ENCODE measurements around the gene POLR1A. TPM values are rescaled to one million over a fixed set of nuclear protein-coding genes. Genes with fewer than 3 reads are reported as not detected.

POLR1A gene
- total and polyA plus RNA-seq, 4 donors: 3.2 to 12.3 (median 6.1) TPM

GRCh38 chr2:86065512-86065911, 40.2 kb downstream of the POLR1A start:
- no peak overlapping the region for H3K4me3 ChIP-seq (ENCODE audit: low read depth in 1 of 3, low read length in 3 of 3)
- 68% methylated on average over 5 of the region's 5 CpGs for WGBS
- no peaks in the 10 kb centered on the region for H3K9me3 ChIP-seq (ENCODE audit: control insufficient read depth in 4 of 4, low read length in 3 of 4)
- no peaks in the 10 kb centered on the region for H3K27me3 ChIP-seq (ENCODE audit: control insufficient read depth in 4 of 4, insufficient read depth in 4 of 4, low read length in 3 of 4)
- no peak for DNase-seq (ENCODE audit: low spot score)
- no peak overlapping the region for H3K27ac ChIP-seq (ENCODE audit: low read depth in 1 of 2, low read length in 2 of 2)
- TF ChIP-seq JUND (IDR thresholded peaks at IDR 0.05) (no peak), HNF4A (conservative IDR thresholded peaks at IDR 0.05) (no peak), TAF1 (conservative IDR thresholded peaks at IDR 0.05) (no peak), GABPA (IDR thresholded peaks at IDR 0.05 in 1 of 2, conservative IDR thresholded peaks at IDR 0.05 in 1 of 2) (no peak), SP1 (IDR thresholded peaks at IDR 0.05) (no peak), FOXA2 (IDR thresholded peaks at IDR 0.05) (no peak), NR2F2 (IDR thresholded peaks at IDR 0.05) (no peak), CTCF (IDR thresholded peaks at IDR 0.05; ENCODE audit: low read depth, low read length, missing input control) (no peak), EGR1 (IDR thresholded peaks at IDR 0.05; ENCODE audit: low read depth in 2 of 2) (no peak), REST (IDR thresholded peaks at IDR 0.05) (no peak), YY1 (IDR thresholded peaks at IDR 0.05) (no peak)
- TF ChIP-seq, protein P1, sequence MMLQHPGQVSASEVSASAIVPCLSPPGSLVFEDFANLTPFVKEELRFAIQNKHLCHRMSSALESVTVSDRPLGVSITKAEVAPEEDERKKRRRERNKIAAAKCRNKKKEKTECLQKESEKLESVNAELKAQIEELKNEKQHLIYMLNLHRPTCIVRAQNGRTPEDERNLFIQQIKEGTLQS (IDR thresholded peaks at IDR 0.05): no peak
- H3K4me1 ChIP-seq (ENCODE audit: control insufficient read depth in 4 of 4, insufficient read depth in 4 of 4, low read length in 3 of 4): peaks cover 3 to 16% (median 14%) of the 10 kb centered on the region in 4 donors
- no peak overlapping the region for H3K9ac ChIP-seq (ENCODE audit: low read depth in 1 of 2, low read length in 2 of 2)
- H3K36me3 ChIP-seq (ENCODE audit: control insufficient read depth in 4 of 4, insufficient read depth in 3 of 4, low read depth in 1 of 4, low read length in 3 of 4): peaks cover 6 to 44% (median 26%) of the 10 kb centered on the region in 4 donors

DNA sequence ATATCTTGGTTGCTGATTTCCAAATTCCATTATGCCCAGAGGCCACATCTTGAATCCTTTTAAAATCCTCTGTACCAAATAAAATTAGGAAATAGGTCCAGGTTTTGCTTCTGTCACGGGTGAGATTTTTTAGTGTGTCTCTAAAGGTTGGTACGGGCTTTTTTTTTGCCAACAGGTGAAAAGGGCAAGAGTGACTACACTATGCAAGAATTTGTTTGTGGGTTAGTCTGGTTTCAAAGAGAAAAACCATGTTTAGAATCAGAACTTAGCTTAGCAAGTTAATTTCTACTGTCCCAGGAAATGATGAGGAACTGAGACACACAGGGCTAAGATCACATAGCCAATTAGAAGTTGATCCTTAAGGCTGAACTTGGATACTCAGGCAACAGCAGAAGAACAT, 41.7 kb downstream of the POLR1A start:
- no peak for DNase-seq (ENCODE audit: low spot score)
- H3K4me1 ChIP-seq (ENCODE audit: control insufficient read depth in 4 of 4, insufficient read depth in 4 of 4, low read length in 3 of 4): peaks cover 3 to 16% (median 14%) of the 10 kb centered on the region in 4 donors
- 97% methylated on average over 2 of the region's 2 CpGs for WGBS
- no peaks in the 10 kb centered on the region for H3K9me3 ChIP-seq (ENCODE audit: control insufficient read depth in 4 of 4, low read length in 3 of 4)
- H3K27ac ChIP-seq (ENCODE audit: low read depth in 1 of 2, low read length in 2 of 2): no peak overlapping the region
- H3K9ac ChIP-seq (ENCODE audit: low read depth in 1 of 2, low read length in 2 of 2): no peak overlapping the region
- H3K4me3 ChIP-seq (ENCODE audit: low read depth in 1 of 3, low read length in 3 of 3): no peak overlapping the region
- peaks cover 7 to 32% (median 19%) of the 10 kb centered on the region in 4 donors for H3K36me3 ChIP-seq (ENCODE audit: control insufficient read depth in 4 of 4, insufficient read depth in 3 of 4, low read depth in 1 of 4, low read length in 3 of 4)
- TF ChIP-seq, protein P2, sequence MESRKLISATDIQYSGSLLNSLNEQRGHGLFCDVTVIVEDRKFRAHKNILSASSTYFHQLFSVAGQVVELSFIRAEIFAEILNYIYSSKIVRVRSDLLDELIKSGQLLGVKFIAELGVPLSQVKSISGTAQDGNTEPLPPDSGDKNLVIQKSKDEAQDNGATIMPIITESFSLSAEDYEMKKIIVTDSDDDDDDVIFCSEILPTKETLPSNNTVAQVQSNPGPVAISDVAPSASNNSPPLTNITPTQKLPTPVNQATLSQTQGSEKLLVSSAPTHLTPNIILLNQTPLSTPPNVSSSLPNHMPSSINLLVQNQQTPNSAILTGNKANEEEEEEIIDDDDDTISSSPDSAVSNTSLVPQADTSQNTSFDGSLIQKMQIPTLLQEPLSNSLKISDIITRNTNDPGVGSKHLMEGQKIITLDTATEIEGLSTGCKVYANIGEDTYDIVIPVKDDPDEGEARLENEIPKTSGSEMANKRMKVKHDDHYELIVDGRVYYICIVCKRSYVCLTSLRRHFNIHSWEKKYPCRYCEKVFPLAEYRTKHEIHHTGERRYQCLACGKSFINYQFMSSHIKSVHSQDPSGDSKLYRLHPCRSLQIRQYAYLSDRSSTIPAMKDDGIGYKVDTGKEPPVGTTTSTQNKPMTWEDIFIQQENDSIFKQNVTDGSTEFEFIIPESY (IDR thresholded peaks at IDR 0.05): no peak
- TF ChIP-seq HNF4A (conservative IDR thresholded peaks at IDR 0.05) (no peak), RXRA (IDR thresholded peaks at IDR 0.05) (no peak), NR2F2 (IDR thresholded peaks at IDR 0.05) (no peak), HNF4G (IDR thresholded peaks at IDR 0.05) (no peak), JUND (IDR thresholded peaks at IDR 0.05) (no peak), RAD21 (IDR thresholded peaks at IDR 0.05) (no peak), CTCF (IDR thresholded peaks at IDR 0.05; ENCODE audit: low read depth, low read length, missing input control) (no peak), YY1 (IDR thresholded peaks at IDR 0.05) (no peak), REST (IDR thresholded peaks at IDR 0.05) (no peak), TAF1 (conservative IDR thresholded peaks at IDR 0.05) (no peak), MAX (IDR thresholded peaks at IDR 0.05) (no peak), GABPA (IDR thresholded peaks at IDR 0.05 in 1 of 2, conservative IDR thresholded peaks at IDR 0.05 in 1 of 2) (no peak)
- TF ChIP-seq, protein P1 (IDR thresholded peaks at IDR 0.05): no peak
- H3K27me3 ChIP-seq (ENCODE audit: control insufficient read depth in 4 of 4, insufficient read depth in 4 of 4, low read length in 3 of 4): no peaks in the 10 kb centered on the region
